H9 (cell line): ENCODE results near the gene BCAS1. TPM values are rescaled to one million over a fixed set of nuclear protein-coding genes. Genes with fewer than 3 reads are reported as not detected.

Source experiments
- DNase-seq: peaks from one replicate; pipeline ENCODE4 v3.0.0-alpha.2; 2017
- H2AFZ ChIP-seq: one replicate; pipeline ENCODE4 v1.6.1; 2013; ENCODE audit warnings: mild to moderate bottlenecking, low read length, control low read depth, moderate library complexity
- H2AK5ac ChIP-seq: 2 replicates; pipeline ENCODE4 v1.6.1; 2013; ENCODE audit warnings: low read length, control low read depth, mixed read lengths; ENCODE audit not compliant: insufficient read length
- H2BK120ac ChIP-seq: one replicate; pipeline ENCODE4 v1.6.1; 2013; ENCODE audit warnings: low read depth, mild to moderate bottlenecking, low read length, control low read depth, inconsistent platforms; ENCODE audit not compliant: poor library complexity, severe bottlenecking
- H2BK12ac ChIP-seq: 2 replicates; pipeline ENCODE4 v1.6.1; 2013; ENCODE audit warnings: low read length, control low read depth, mixed read lengths, low read depth; ENCODE audit not compliant: insufficient read length
- H2BK15ac ChIP-seq: 2 replicates; pipeline ENCODE4 v1.6.1; 2013; ENCODE audit warnings: low read depth, low read length, control low read depth
- H2BK20ac ChIP-seq: one replicate; pipeline ENCODE4 v1.6.1; 2013; ENCODE audit warnings: low read depth, mild to moderate bottlenecking, low read length, control low read depth, inconsistent platforms; ENCODE audit not compliant: poor library complexity, severe bottlenecking
- H2BK5ac ChIP-seq: 2 replicates; pipeline ENCODE4 v1.6.1; 2013; ENCODE audit warnings: low read length, control low read depth, mixed read lengths; ENCODE audit not compliant: insufficient read length
- H3K14ac ChIP-seq: 2 replicates; pipeline ENCODE4 v1.6.1; 2013; ENCODE audit warnings: low read length, control low read depth; ENCODE audit not compliant: insufficient read depth
- H3K18ac ChIP-seq: 2 replicates; pipeline ENCODE4 v1.6.1; 2013; ENCODE audit warnings: low read depth, mild to moderate bottlenecking, mixed read lengths, low read length, control low read depth; ENCODE audit not compliant: insufficient read length
- H3K23ac ChIP-seq: 2 replicates; pipeline ENCODE4 v1.6.1; 2013; ENCODE audit warnings: low read length, control low read depth, mixed read lengths, low read depth; ENCODE audit not compliant: insufficient read length
- H3K23me2 ChIP-seq: 2 replicates; pipeline ENCODE4 v1.6.1; 2013; ENCODE audit warnings: low read depth, mild to moderate bottlenecking, mixed read lengths, low read length, control low read depth; ENCODE audit not compliant: insufficient read length, poor library complexity, severe bottlenecking
- H3K27ac ChIP-seq: 2 replicates; pipeline ENCODE4 v1.5.1; 2013; ENCODE audit warnings: low read length, control low read depth, mixed read lengths, low read depth; ENCODE audit not compliant: insufficient read length
- H3K27me3 ChIP-seq: 2 replicates; pipeline ENCODE4 v1.6.1; 2013; ENCODE audit warnings: low read length, control low read depth, inconsistent platforms; ENCODE audit not compliant: insufficient read depth
- H3K4ac ChIP-seq: 2 replicates; pipeline ENCODE4 v1.6.1; 2013; ENCODE audit warnings: low read depth, mild to moderate bottlenecking, control low read depth, inconsistent platforms, low read length, moderate library complexity
- H3K4me1 ChIP-seq: 2 replicates; pipeline ENCODE4 v1.6.1; 2013; ENCODE audit warnings: low read length, control low read depth, inconsistent platforms; ENCODE audit not compliant: insufficient read depth
- H3K4me2 ChIP-seq: 2 replicates; pipeline ENCODE4 v1.6.1; 2013; ENCODE audit warnings: low read length, control low read depth, mixed read lengths; ENCODE audit not compliant: insufficient read length, insufficient read depth
- H3K56ac ChIP-seq: 2 replicates; pipeline ENCODE4 v1.6.1; 2013; ENCODE audit warnings: low read depth, mild to moderate bottlenecking, mixed read lengths, low read length, control low read depth; ENCODE audit not compliant: insufficient read length
- H3K79me1 ChIP-seq: 2 replicates; pipeline ENCODE4 v1.6.1; 2013; ENCODE audit warnings: low read depth, mild to moderate bottlenecking, moderate library complexity, low read length, control low read depth, inconsistent platforms; ENCODE audit not compliant: insufficient read depth, poor library complexity, severe bottlenecking
- H3K79me2 ChIP-seq: 2 replicates; pipeline ENCODE4 v1.6.1; 2013; ENCODE audit warnings: low read length, control low read depth, inconsistent platforms; ENCODE audit not compliant: insufficient read depth
- H3K9ac ChIP-seq: 2 replicates; pipeline ENCODE4 v1.6.1; 2013; ENCODE audit warnings: low read length, control low read depth, mixed read lengths; ENCODE audit not compliant: insufficient read length; ENCODE audit errors: extremely low read depth
- H3K9me3 ChIP-seq: one replicate; pipeline ENCODE4 v1.6.1; 2013; ENCODE audit warnings: low read depth, low read length, inconsistent platforms; ENCODE audit not compliant: control insufficient read depth
- H3T11ph ChIP-seq: one replicate; pipeline ENCODE4 v1.6.1; 2013; ENCODE audit warnings: mild to moderate bottlenecking, low read length, control low read depth, inconsistent platforms
- H4K20me1 ChIP-seq: one replicate; pipeline ENCODE4 v1.6.1; 2013; ENCODE audit not compliant: control insufficient read depth, insufficient read length, insufficient read depth
- H4K5ac ChIP-seq: 2 replicates; pipeline ENCODE4 v1.6.1; 2013; ENCODE audit warnings: low read depth, mild to moderate bottlenecking, mixed read lengths, low read length, control low read depth; ENCODE audit not compliant: insufficient read length
- H4K8ac ChIP-seq: replicated peaks from 2 replicates; pipeline ENCODE4 v1.6.1; 2013; ENCODE audit warnings: low read length, control low read depth, mixed read lengths, low read depth; ENCODE audit not compliant: insufficient read length
- H4K91ac ChIP-seq: 2 replicates; pipeline ENCODE4 v1.6.1; 2013; ENCODE audit warnings: low read depth, mild to moderate bottlenecking, moderate library complexity, mixed read lengths, low read length, control low read depth; ENCODE audit not compliant: insufficient read length
- H3K27ac Mint-ChIP-seq, 3 experiments: 2 replicates in 2 of 3; 3 replicates in 1 of 3; pipeline ENCODE4 v1.8.0; 2020 to 2021; ENCODE audit warnings: mixed read lengths in 3 of 3, mild to moderate bottlenecking in 1 of 3, moderate library complexity in 1 of 3
- H3K27me3 Mint-ChIP-seq: 2 replicates; pipeline ENCODE4 v1.8.0; 2021; ENCODE audit warnings: low read depth, mild to moderate bottlenecking, moderate library complexity, mixed read lengths
- H3K36me3 Mint-ChIP-seq, 3 experiments: 2 replicates in 2 of 3; 3 replicates in 1 of 3; pipeline ENCODE4 v1.8.0; 2020 to 2021; ENCODE audit warnings: low read depth in 3 of 3, mixed read lengths in 3 of 3; ENCODE audit not compliant: insufficient read depth in 1 of 3
- H3K4me1 Mint-ChIP-seq, 2 experiments: 2 replicates each; pipeline ENCODE4 v1.8.0; 2020; ENCODE audit warnings: mixed read lengths in 2 of 2
- H3K4me3 Mint-ChIP-seq, 2 experiments: 2 replicates in 1 of 2; 3 replicates in 1 of 2; pipeline ENCODE4 v1.8.0; 2020 to 2021; ENCODE audit warnings: mild to moderate bottlenecking in 2 of 2, mixed read lengths in 2 of 2, moderate library complexity in 1 of 2
- H3K9me3 Mint-ChIP-seq, 2 experiments: 2 replicates in 1 of 2; 3 replicates in 1 of 2; pipeline ENCODE4 v1.8.0; 2020; ENCODE audit warnings: mild to moderate bottlenecking in 2 of 2, mixed read lengths in 2 of 2, moderate library complexity in 1 of 2
- WGBS: extraction: QIAGEN DNeasy Blood & Tissue Kit; methylation state at CpG from one replicate; pipeline ENCODE4 v1.1.7; 2013; ENCODE audit warnings: missing lambda C conversion rate, low lambda C conversion rate, mixed read lengths; ENCODE audit not compliant: insufficient read length; ENCODE audit errors: extremely low coverage; 5-methylcytosine and 5-hydroxymethylcytosine counted together
- total RNA-seq: library from RNA; stranded (reverse); gene quantifications from 2 replicates; pipeline ENCODE4 v1.2.1, GENCODE V29; 2021
- TF ChIP-seq, protein P1 (sequence below): fragments of 200-600 bp; sonication (generic); conservative IDR thresholded peaks from 3 replicates; pipeline ENCODE4 v1.8.0; 2021; ENCODE audit warnings: antibody characterized with exemption, mild to moderate bottlenecking

Gene BCAS1
- total RNA-seq, 1 experiment from 2014 or later: 0.15 TPM

DNA sequence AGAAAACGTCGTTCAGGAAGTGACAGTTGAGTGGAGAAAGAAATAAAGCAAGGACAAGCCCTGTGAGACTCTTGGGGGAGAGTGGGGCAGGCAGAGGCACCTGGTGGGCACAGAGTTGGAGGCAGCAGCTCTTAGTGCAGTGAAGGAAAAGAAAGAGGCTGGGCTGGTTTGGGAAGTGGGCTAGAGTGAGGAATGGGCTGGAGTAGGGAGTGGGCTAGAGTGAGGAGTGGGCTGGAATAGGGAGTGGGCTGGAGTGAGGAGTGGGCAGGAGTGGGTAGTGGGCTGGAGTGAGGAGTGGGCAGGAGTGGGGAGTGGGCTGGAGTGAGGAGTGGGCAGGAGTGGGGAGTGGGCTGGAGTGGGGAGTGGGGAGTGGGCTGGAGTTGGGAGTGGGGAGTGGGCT lies 43.7 kb upstream of the BCAS1 start:
- H3T11ph ChIP-seq: no peak overlapping the region
- H3K79me2 ChIP-seq: no peaks in the 10 kb centered on the region
- no peak overlapping the region for H4K91ac ChIP-seq
- H3K4ac ChIP-seq: no peak overlapping the region
- Mint-ChIP-seq H3K27me3 (no peaks in the 10 kb centered on the region; the same call in 1 of the 2 replicates), H3K27ac (no peak overlapping the region), H3K4me3 (no peak overlapping the region; a peak in 1 of 5 replicates), H3K36me3 (no peaks in the 10 kb centered on the region), H3K9me3 (no peaks in the 10 kb centered on the region; a peak in 1 of 5 replicates), H3K4me1 (peaks cover 9% of the 10 kb centered on the region in 2 experiments)
- no peak overlapping the region for H3K56ac ChIP-seq
- H3K4me2 ChIP-seq: no peak overlapping the region
- H3K23me2 ChIP-seq: no peaks in the 10 kb centered on the region
- H2BK15ac ChIP-seq: no peak overlapping the region
- no peak overlapping the region for H3K27ac ChIP-seq
- H3K14ac ChIP-seq: no peak overlapping the region
- no peaks in the 10 kb centered on the region for H3K79me1 ChIP-seq
- no peaks in the 10 kb centered on the region for H3K27me3 ChIP-seq
- no peak overlapping the region for H2BK120ac ChIP-seq
- WGBS: no CpG with 5 or more reads among the region's 2 CpGs
- no peak overlapping the region for H4K5ac ChIP-seq
- H3K23ac ChIP-seq: no peak overlapping the region
- H3K9me3 ChIP-seq: no peaks in the 10 kb centered on the region
- H2BK20ac ChIP-seq: no peak overlapping the region
- no peak overlapping the region for H3K9ac ChIP-seq
- TF ChIP-seq, protein P1, sequence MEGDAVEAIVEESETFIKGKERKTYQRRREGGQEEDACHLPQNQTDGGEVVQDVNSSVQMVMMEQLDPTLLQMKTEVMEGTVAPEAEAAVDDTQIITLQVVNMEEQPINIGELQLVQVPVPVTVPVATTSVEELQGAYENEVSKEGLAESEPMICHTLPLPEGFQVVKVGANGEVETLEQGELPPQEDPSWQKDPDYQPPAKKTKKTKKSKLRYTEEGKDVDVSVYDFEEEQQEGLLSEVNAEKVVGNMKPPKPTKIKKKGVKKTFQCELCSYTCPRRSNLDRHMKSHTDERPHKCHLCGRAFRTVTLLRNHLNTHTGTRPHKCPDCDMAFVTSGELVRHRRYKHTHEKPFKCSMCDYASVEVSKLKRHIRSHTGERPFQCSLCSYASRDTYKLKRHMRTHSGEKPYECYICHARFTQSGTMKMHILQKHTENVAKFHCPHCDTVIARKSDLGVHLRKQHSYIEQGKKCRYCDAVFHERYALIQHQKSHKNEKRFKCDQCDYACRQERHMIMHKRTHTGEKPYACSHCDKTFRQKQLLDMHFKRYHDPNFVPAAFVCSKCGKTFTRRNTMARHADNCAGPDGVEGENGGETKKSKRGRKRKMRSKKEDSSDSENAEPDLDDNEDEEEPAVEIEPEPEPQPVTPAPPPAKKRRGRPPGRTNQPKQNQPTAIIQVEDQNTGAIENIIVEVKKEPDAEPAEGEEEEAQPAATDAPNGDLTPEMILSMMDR: no peak
- H3K18ac ChIP-seq: no peak overlapping the region
- H2AK5ac ChIP-seq: no peak overlapping the region
- no peak overlapping the region for H2AFZ ChIP-seq
- H4K20me1 ChIP-seq: no peaks in the 10 kb centered on the region
- no peak for DNase-seq
- no peak overlapping the region for H2BK5ac ChIP-seq
- no peaks in the 10 kb centered on the region for H3K4me1 ChIP-seq
- no peak overlapping the region for H4K8ac ChIP-seq
- H2BK12ac ChIP-seq: no peak overlapping the region
